Measurements from ENCODE around the gene ATP8B4.

DNA sequence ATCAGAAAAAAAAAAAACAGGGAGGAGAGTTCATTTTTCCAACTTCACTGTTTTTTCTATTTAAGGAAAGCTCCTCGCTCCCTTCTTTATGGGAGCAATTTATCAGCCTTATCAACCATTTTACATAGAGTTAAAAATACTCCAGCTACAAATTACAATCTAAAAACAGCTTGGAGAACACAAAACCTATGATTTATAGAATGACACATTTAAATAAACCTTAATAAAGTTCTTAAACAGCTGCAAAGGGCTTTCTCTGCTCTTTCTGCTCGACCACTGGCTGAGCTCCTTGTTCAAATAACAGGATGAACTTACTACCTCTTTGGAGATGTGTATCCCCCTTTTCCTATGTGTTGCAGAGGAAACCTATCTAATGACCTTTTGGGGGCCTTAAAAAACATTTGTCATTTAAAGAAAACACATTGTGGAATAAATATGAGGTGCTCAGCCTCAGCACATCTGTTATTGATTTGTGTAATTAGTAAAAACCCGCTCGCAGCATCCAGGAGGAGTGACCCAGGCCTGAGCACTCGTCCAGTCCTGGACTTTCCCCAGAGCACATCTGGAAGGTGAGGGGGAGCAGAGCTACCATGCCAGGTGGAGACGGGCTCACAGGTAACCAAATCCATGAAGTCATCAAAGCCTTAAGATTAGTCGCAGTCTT is 231.2 kb downstream of the ATP8B4 start:
- TF ChIP-seq, protein P1, sequence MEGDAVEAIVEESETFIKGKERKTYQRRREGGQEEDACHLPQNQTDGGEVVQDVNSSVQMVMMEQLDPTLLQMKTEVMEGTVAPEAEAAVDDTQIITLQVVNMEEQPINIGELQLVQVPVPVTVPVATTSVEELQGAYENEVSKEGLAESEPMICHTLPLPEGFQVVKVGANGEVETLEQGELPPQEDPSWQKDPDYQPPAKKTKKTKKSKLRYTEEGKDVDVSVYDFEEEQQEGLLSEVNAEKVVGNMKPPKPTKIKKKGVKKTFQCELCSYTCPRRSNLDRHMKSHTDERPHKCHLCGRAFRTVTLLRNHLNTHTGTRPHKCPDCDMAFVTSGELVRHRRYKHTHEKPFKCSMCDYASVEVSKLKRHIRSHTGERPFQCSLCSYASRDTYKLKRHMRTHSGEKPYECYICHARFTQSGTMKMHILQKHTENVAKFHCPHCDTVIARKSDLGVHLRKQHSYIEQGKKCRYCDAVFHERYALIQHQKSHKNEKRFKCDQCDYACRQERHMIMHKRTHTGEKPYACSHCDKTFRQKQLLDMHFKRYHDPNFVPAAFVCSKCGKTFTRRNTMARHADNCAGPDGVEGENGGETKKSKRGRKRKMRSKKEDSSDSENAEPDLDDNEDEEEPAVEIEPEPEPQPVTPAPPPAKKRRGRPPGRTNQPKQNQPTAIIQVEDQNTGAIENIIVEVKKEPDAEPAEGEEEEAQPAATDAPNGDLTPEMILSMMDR (IDR thresholded peaks at IDR 0.05) = no peak
- no peak for TF ChIP-seq POLR2A (IDR thresholded peaks at IDR 0.05)
- TF ChIP-seq POLR2AphosphoS5 (IDR thresholded peaks at IDR 0.05) = peak; percentile 53 to 70 (median 61)

Measured in sigmoid colon (tissue), 4 donors.